ACC112 (cell line): ENCODE results near the gene KCNMB4.
"Not testable (repeated sequence)": the region's sequence is repeated elsewhere in the genome, so short reads cannot be mapped to it uniquely, and the experiment has no call there.

Source experiments
- H2AFZ ChIP-seq: fragments of 200-600 bp; sonication (generic); one replicate; pipeline ENCODE4 v1.6.0; 2017; ENCODE audit warnings: antibody characterized with exemption, low read length; ENCODE audit not compliant: unreplicated experiment
- H3K27ac ChIP-seq: fragments of 200-600 bp; sonication (generic); 2 replicates; pipeline ENCODE4 v1.5.1; 2014; ENCODE audit warnings: low read depth, mild to moderate bottlenecking, antibody characterized with exemption, low read length, moderate library complexity
- H3K27me3 ChIP-seq: fragments of 200-600 bp; sonication (generic); 2 replicates; pipeline ENCODE4 v1.6.1; 2014; ENCODE audit warnings: mild to moderate bottlenecking, antibody characterized with exemption, low read length, moderate library complexity, mixed read lengths; ENCODE audit not compliant: insufficient read depth
- H3K36me3 ChIP-seq: fragments of 200-600 bp; sonication (generic); 2 replicates; pipeline ENCODE4 v1.6.1; 2016; ENCODE audit warnings: mild to moderate bottlenecking, antibody characterized with exemption, low read length, moderate library complexity, mixed read lengths; ENCODE audit not compliant: insufficient read depth
- H3K4me1 ChIP-seq: fragments of 200-600 bp; sonication (generic); one replicate; pipeline ENCODE4 v1.6.1; 2016; ENCODE audit warnings: low read length, mixed read lengths; ENCODE audit not compliant: insufficient read depth, unreplicated experiment, control insufficient read depth
- H3K4me3 ChIP-seq: fragments of 200-600 bp; sonication (generic); 2 replicates; pipeline ENCODE4 v1.5.1; 2014; ENCODE audit warnings: mild to moderate bottlenecking, low read depth, low read length
- H3K79me2 ChIP-seq: fragments of 200-600 bp; sonication (generic); one replicate; pipeline ENCODE4 v1.6.0; 2016; ENCODE audit warnings: low read length; ENCODE audit not compliant: control insufficient read depth, unreplicated experiment, insufficient read depth

The KCNMB4 gene

GRCh38 chr12:70379846-70380245 is 13.8 kb downstream of the KCNMB4 start:
- H3K4me1 ChIP-seq, result no peaks in the 10 kb centered on the region
- no peak overlapping the region for H3K27ac ChIP-seq
- no peaks in the 10 kb centered on the region for H3K36me3 ChIP-seq
- no peak overlapping the region for H2AFZ ChIP-seq
- no peaks in the 10 kb centered on the region for H3K27me3 ChIP-seq
- no peaks in the 10 kb centered on the region for H3K79me2 ChIP-seq
- no peak overlapping the region for H3K4me3 ChIP-seq

- Histone ChIP-seq H3K36me3 (no peaks in the 10 kb centered on the region), H3K4me1 (no peaks in the 10 kb centered on the region), H3K27ac (no peak overlapping the region), H3K4me3 (no peak overlapping the region), H2AFZ (no peak overlapping the region), H3K27me3 (no peaks in the 10 kb centered on the region), H3K79me2 (no peaks in the 10 kb centered on the region)
Observed at GRCh38 chr12:70383484-70383883, 17.4 kb downstream of the KCNMB4 start.

DNA sequence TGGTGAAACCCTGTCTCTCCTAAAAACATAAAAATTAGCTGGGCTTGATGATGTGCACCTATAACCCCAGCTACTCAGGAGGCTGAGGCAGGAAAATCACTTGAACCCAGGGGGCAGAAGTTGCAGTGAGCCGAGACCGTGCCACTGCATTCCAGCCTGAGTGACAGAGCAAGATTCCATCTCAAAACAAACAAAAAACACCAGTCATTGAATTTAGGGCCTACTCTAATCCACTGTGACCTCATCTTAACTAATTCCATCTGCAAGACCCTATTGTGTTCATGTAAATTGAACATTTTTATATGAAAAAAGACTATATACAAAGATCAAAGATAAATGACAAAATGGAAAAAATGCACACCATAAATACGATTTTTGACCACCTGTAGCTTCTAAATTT is 17.8 kb downstream of the KCNMB4 start:
- no peak overlapping the region for H2AFZ ChIP-seq
- H3K27ac ChIP-seq, result no peak overlapping the region
- H3K4me1 ChIP-seq, result no peaks in the 10 kb centered on the region
- H3K27me3 ChIP-seq, result no peaks in the 10 kb centered on the region
- H3K4me3 ChIP-seq, result no peak overlapping the region
- H3K79me2 ChIP-seq, result no peaks in the 10 kb centered on the region
- no peaks in the 10 kb centered on the region for H3K36me3 ChIP-seq

GRCh38 chr12:70386771-70387170 is 20.7 kb downstream of the KCNMB4 start:
- no peaks in the 10 kb centered on the region for H3K79me2 ChIP-seq

DNA sequence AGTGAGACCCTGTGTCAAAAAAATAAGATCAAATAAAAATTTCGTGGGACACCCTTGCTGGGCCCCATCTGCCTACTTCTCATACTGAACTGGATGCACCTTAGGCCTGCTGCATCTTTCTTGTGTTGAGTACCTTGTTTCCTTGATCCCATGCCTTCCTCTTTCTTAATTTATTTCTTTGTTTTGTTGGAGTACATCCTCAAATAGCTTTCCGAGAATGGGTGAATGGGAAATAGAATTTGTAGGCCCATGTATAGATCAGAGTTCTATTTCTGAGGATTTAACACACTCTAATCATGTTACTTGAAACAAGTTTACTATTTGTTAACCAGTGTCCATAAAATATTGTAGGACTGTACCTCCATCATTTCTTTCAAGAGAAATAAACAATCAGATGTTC is 23.6 kb downstream of the KCNMB4 start:
- peaks cover 10% of the 10 kb centered on the region for H3K4me1 ChIP-seq

More at GRCh38 chr12:70386771-70387170, 20.7 kb downstream of the KCNMB4 start:
- H3K4me3 ChIP-seq, result no peak overlapping the region
- no peaks in the 10 kb centered on the region for H3K27me3 ChIP-seq
- H3K36me3 ChIP-seq, result no peaks in the 10 kb centered on the region
- H2AFZ ChIP-seq, result no peak overlapping the region
- no peaks in the 10 kb centered on the region for H3K4me1 ChIP-seq
- no peak overlapping the region for H3K27ac ChIP-seq

DNA sequence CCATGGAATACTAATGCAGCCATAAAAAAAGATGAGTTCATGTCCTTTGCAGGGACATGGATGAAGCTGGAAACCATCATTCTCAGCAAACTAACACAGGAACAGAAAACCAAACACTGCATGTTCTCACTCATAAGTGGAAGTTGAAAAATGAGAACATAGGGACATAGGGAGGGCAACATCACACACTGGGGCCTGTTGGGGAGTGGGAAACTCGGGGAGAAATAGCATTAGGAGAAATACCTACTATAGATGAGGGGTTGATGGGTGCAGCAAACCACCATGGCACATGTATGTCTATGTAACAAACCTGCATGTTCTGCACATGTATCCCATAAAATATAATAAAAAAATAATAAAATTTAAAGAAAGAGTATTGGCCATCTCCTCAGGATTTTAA is 26.5 kb downstream of the KCNMB4 start:
- H3K79me2 ChIP-seq, H3K27ac ChIP-seq, H3K36me3 ChIP-seq, H2AFZ ChIP-seq, H3K4me3 ChIP-seq, H3K27me3 ChIP-seq, H3K4me1 ChIP-seq: not testable (repeated sequence)

More for the DNA sequence above, 23.6 kb downstream of the KCNMB4 start:
- H3K27ac ChIP-seq, result no peak overlapping the region
- no peak overlapping the region for H3K4me3 ChIP-seq
- no peaks in the 10 kb centered on the region for H3K79me2 ChIP-seq
- no peaks in the 10 kb centered on the region for H3K27me3 ChIP-seq
- H3K36me3 ChIP-seq, result no peaks in the 10 kb centered on the region
- H2AFZ ChIP-seq, result no peak overlapping the region

GRCh38 chr12:70393787-70394499 is 27.9 kb downstream of the KCNMB4 start:
- Histone ChIP-seq H3K36me3 (no peaks in the 10 kb centered on the region), H3K4me1 (peaks cover 10% of the 10 kb centered on the region), H3K4me3 (no peak overlapping the region), H3K27me3 (no peaks in the 10 kb centered on the region), H3K79me2 (no peaks in the 10 kb centered on the region), H3K27ac (peak overlapping the region; percentile 57), H2AFZ (no peak overlapping the region)

GRCh38 chr12:70398002-70398401 is 31.9 kb downstream of the KCNMB4 start:
- Histone ChIP-seq H3K27ac (no peak overlapping the region), H2AFZ (no peak overlapping the region), H3K36me3 (no peaks in the 10 kb centered on the region), H3K4me3 (no peak overlapping the region), H3K27me3 (no peaks in the 10 kb centered on the region), H3K4me1 (peaks cover 10% of the 10 kb centered on the region), H3K79me2 (no peaks in the 10 kb centered on the region)

GRCh38 chr12:70398862-70399261 is 32.8 kb downstream of the KCNMB4 start:
- H3K4me1 ChIP-seq, result peaks cover 5% of the 10 kb centered on the region
- peaks cover 3% of the 10 kb centered on the region; the same call in 1 of the 2 replicates for H3K27me3 ChIP-seq
- H3K27ac ChIP-seq, result no peak overlapping the region
- H3K4me3 ChIP-seq, result no peak overlapping the region
- H2AFZ ChIP-seq, result no peak overlapping the region
- H3K36me3 ChIP-seq, result no peaks in the 10 kb centered on the region
- no peaks in the 10 kb centered on the region for H3K79me2 ChIP-seq

- Histone ChIP-seq H3K36me3 (no peaks in the 10 kb centered on the region), H2AFZ (no peak overlapping the region), H3K27ac (no peak overlapping the region), H3K79me2 (no peaks in the 10 kb centered on the region), H3K4me1 (peaks cover under 1% of the 10 kb centered on the region), H3K4me3 (no peak overlapping the region), H3K27me3 (peaks cover 5% of the 10 kb centered on the region; the same call in 1 of the 2 replicates)
Observed at GRCh38 chr12:70399311-70399710, 33.2 kb downstream of the KCNMB4 start.

GRCh38 chr12:70400124-70400523 is 34.0 kb downstream of the KCNMB4 start:
- no peaks in the 10 kb centered on the region for H3K36me3 ChIP-seq
- H3K4me1 ChIP-seq, result no peaks in the 10 kb centered on the region
- H3K4me3 ChIP-seq, result no peak overlapping the region
- peaks cover 9% of the 10 kb centered on the region; the same call in 1 of the 2 replicates for H3K27me3 ChIP-seq
- H2AFZ ChIP-seq, result no peak overlapping the region
- H3K27ac ChIP-seq, result no peak overlapping the region
- no peaks in the 10 kb centered on the region for H3K79me2 ChIP-seq
